Measurements from ENCODE around the gene SNRNP48.

GRCh38 chr6:7568021-7568420 lies 22.0 kb upstream of the SNRNP48 start:
- TF ChIP-seq EZH2phosphoT487 (IDR thresholded peaks at IDR 0.05; ENCODE audit: insufficient read depth, low read depth) (no peak), EZH2 (IDR thresholded peaks at IDR 0.05; ENCODE audit: insufficient read depth, poor library complexity, severe bottlenecking) (no peak)
